NT2/D1 (cell line): ENCODE data around the gene SMCHD1.

Experiments used
- DNase-seq: peaks from one replicate; pipeline ENCODE4 v3.0.0-alpha.2; 2011; ENCODE audit warnings: low read depth, low spot score
- H3K27me3 ChIP-seq: 2 replicates; pipeline ENCODE4 v1.6.0; 2011; ENCODE audit warnings: mild to moderate bottlenecking; ENCODE audit not compliant: insufficient read length, insufficient read depth
- H3K36me3 ChIP-seq: 2 replicates; pipeline ENCODE4 v1.6.1; 2011; ENCODE audit warnings: mild to moderate bottlenecking, low read length, mixed read lengths; ENCODE audit not compliant: insufficient read depth, insufficient read length
- H3K4me1 ChIP-seq: 2 replicates; pipeline ENCODE4 v1.5.1; 2011; ENCODE audit not compliant: insufficient read depth, insufficient read length
- H3K4me3 ChIP-seq: 2 replicates; pipeline ENCODE4 v1.5.1; 2011; ENCODE audit warnings: low read depth; ENCODE audit not compliant: insufficient read length
- H3K9ac ChIP-seq: 2 replicates; pipeline ENCODE4 v1.6.0; 2011; ENCODE audit warnings: low read depth; ENCODE audit not compliant: insufficient read length
- H3K9me3 ChIP-seq: 2 replicates; pipeline ENCODE4 v1.5.1; 2011; ENCODE audit warnings: mild to moderate bottlenecking, low read length; ENCODE audit not compliant: insufficient read depth
- SUZ12 ChIP-seq: IDR thresholded peaks from 2 replicates; pipeline ENCODE4 v1.6.1; 2011; ENCODE audit not compliant: insufficient read length, insufficient read depth; ENCODE audit errors: extremely low read depth
- YY1 ChIP-seq: IDR thresholded peaks from 2 replicates; pipeline ENCODE4 v1.6.1; 2011; ENCODE audit not compliant: insufficient read length, insufficient read depth
- ZNF274 ChIP-seq: IDR thresholded peaks from 2 replicates; pipeline ENCODE4 v1.6.1; 2011; ENCODE audit warnings: mild to moderate bottlenecking, low read depth, low read length

Gene SMCHD1

GRCh38 chr18:2704541-2704940 lies 49.0 kb downstream of the SMCHD1 start:
- Histone ChIP-seq H3K36me3 (peaks cover 61% of the 10 kb centered on the region), H3K27me3 (no peaks in the 10 kb centered on the region), H3K4me3 (no peak overlapping the region), H3K9me3 (no peaks in the 10 kb centered on the region), H3K9ac (no peak overlapping the region), H3K4me1 (no peaks in the 10 kb centered on the region)
- TF ChIP-seq ZNF274 (no peak), SUZ12 (no peak), YY1 (no peak)
- DNase-seq, result no peak

DNA sequence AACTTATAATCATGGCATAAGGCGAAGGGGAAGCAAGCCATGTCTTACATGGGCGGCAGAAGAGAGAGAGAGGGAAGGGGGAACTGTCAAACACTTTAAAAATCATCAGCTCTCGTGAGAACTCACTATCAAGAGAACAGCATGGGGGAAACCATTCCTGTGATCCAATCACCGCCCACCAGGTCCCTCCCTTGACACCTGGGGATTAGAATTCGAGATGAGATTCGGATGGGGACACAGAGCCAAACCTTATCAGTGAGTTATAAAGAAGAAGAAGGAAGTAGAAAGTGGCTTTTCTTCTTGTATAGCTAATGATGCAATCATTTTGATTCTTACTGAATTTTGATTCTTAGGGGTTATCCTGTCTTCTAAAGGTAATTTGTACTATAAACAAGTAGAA lies 51.4 kb downstream of the SMCHD1 start:
- H3K9me3 ChIP-seq, result no peaks in the 10 kb centered on the region
- no peak overlapping the region for H3K4me3 ChIP-seq
- H3K4me1 ChIP-seq, result no peaks in the 10 kb centered on the region
- TF ChIP-seq SUZ12 (no peak), YY1 (no peak), ZNF274 (no peak)
- H3K36me3 ChIP-seq, result peaks cover 54% of the 10 kb centered on the region
- no peaks in the 10 kb centered on the region for H3K27me3 ChIP-seq
- no peak for DNase-seq
- no peak overlapping the region for H3K9ac ChIP-seq

- DNase-seq, result no peak
- H3K36me3 ChIP-seq, result peaks cover 53% of the 10 kb centered on the region
- H3K27me3 ChIP-seq, result no peaks in the 10 kb centered on the region
- H3K9ac ChIP-seq, result no peak overlapping the region
- no peaks in the 10 kb centered on the region for H3K4me1 ChIP-seq
- H3K9me3 ChIP-seq, result no peaks in the 10 kb centered on the region
- TF ChIP-seq ZNF274 (no peak), SUZ12 (no peak), YY1 (no peak)
- H3K4me3 ChIP-seq, result no peak overlapping the region
Observed at GRCh38 chr18:2707551-2708168, 52.1 kb downstream of the SMCHD1 start.

- no peaks in the 10 kb centered on the region for H3K4me1 ChIP-seq
- TF ChIP-seq ZNF274 (no peak), YY1 (no peak), SUZ12 (no peak)
Observed at GRCh38 chr18:2709316-2709715, 53.8 kb downstream of the SMCHD1 start.

GRCh38 chr18:2714140-2714539 lies 58.6 kb downstream of the SMCHD1 start:
- TF ChIP-seq ZNF274, result no peak
- no peak for TF ChIP-seq YY1
- no peak for TF ChIP-seq SUZ12
- Histone ChIP-seq H3K9me3 (no peaks in the 10 kb centered on the region), H3K9ac (no peak overlapping the region), H3K4me3 (no peak overlapping the region), H3K36me3 (peaks cover 51% of the 10 kb centered on the region), H3K4me1 (no peaks in the 10 kb centered on the region), H3K27me3 (no peaks in the 10 kb centered on the region)
- no peak for DNase-seq

More at GRCh38 chr18:2709316-2709715, 53.8 kb downstream of the SMCHD1 start:
- no peak overlapping the region for H3K9ac ChIP-seq
- no peak overlapping the region for H3K4me3 ChIP-seq
- H3K9me3 ChIP-seq, result no peaks in the 10 kb centered on the region
- DNase-seq, result no peak
- peaks cover 46% of the 10 kb centered on the region for H3K36me3 ChIP-seq
- H3K27me3 ChIP-seq, result no peaks in the 10 kb centered on the region

DNA sequence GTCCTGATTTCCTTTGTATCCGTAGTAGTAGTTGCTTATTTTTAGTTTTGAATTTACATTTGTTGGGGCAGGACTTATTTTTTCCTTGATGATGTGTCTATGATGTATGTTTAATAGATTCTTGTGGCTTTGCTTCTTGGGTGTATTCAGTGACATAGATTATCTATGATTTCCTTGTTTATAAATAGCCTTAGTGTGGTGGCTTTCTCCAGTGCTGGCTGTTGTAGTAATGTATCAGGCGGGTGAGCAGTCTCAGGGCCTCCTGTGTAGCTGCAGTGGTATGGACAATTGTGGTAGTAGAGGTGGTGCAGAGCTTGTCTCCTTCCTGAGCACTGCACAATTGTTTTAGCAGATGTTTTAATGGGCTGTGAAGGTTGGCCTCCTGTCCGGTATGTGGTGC lies 60.5 kb downstream of the SMCHD1 start:
- H3K36me3 ChIP-seq, result peaks cover 50% of the 10 kb centered on the region
- DNase-seq, result no peak
- H3K27me3 ChIP-seq, result no peaks in the 10 kb centered on the region
- H3K9me3 ChIP-seq, result no peaks in the 10 kb centered on the region
- TF ChIP-seq ZNF274 (no peak), YY1 (no peak), SUZ12 (no peak)
- no peak overlapping the region for H3K9ac ChIP-seq
- no peaks in the 10 kb centered on the region for H3K4me1 ChIP-seq
- no peak overlapping the region for H3K4me3 ChIP-seq

DNA sequence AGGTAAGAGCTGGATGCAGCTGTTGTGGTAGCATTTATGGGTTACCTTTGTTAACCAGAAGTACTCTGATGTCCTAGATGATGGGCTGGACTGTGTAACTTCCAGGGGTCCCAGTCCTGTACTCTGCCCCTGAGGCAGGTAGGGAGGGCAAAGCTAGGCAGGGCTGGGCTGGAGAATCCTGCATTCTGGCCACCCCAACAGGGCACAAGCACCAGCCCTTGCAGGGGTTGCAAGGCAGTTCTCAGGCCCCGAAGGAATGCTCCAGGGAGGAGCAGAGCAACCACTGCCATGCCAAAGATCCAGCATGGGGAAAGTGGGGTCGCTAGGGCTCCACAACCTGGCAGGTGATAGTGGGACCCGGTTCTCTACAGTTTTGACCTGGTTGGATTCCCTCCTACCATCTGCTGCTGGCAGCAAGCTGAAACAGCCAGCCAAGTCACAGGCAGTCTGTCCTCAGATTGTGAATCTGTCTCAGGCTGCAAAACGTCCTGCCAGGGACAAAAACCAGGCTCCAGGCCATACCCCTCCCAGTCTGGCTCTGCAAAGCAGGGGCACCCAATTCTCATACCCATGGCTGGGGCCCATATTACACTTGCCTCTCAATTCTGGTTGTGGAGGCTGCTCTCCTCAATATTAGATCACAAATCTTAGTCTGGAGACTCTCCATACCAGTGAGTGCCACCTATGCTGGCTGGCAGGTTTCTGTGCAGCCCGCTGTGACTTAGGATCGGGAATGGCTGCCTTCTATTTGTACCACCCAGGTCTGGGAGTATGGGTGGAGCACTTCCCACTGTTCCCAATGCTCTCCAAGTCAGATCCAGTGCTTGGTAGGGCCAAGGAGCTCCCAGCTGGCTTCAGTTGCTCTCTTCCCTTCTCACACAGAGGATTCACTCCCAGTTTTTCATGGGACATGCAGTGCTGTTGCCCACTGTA lies 61.1 kb downstream of the SMCHD1 start:
- Histone ChIP-seq H3K36me3 (peaks cover 52% of the 10 kb centered on the region), H3K4me1 (no peaks in the 10 kb centered on the region), H3K4me3 (no peak overlapping the region), H3K9me3 (no peaks in the 10 kb centered on the region), H3K27me3 (no peaks in the 10 kb centered on the region), H3K9ac (no peak overlapping the region)
- TF ChIP-seq ZNF274, result no peak
- no peak for TF ChIP-seq SUZ12
- TF ChIP-seq YY1, result no peak
- no peak for DNase-seq
